Measurements from ENCODE around the gene MTNR1A.

DNA sequence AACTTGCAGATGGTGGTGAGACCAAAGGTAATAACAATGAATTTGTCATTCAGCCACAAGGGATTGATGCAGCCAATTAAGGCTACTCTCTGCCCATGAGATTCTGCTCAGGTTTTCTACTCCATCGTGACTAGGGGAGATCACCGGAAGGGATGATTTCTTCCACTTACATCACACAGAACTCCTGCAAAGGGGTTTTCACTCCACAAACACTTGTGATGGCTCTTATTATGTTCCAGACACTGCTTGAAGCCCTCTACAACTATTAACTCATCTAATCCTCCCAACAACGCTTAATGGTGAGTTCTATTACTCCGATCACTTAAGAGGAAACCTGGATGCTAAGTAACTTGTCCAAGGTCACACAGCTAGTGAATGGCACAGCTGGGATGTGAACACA is 55.9 kb downstream of the MTNR1A start:
- TF ChIP-seq, protein P1, sequence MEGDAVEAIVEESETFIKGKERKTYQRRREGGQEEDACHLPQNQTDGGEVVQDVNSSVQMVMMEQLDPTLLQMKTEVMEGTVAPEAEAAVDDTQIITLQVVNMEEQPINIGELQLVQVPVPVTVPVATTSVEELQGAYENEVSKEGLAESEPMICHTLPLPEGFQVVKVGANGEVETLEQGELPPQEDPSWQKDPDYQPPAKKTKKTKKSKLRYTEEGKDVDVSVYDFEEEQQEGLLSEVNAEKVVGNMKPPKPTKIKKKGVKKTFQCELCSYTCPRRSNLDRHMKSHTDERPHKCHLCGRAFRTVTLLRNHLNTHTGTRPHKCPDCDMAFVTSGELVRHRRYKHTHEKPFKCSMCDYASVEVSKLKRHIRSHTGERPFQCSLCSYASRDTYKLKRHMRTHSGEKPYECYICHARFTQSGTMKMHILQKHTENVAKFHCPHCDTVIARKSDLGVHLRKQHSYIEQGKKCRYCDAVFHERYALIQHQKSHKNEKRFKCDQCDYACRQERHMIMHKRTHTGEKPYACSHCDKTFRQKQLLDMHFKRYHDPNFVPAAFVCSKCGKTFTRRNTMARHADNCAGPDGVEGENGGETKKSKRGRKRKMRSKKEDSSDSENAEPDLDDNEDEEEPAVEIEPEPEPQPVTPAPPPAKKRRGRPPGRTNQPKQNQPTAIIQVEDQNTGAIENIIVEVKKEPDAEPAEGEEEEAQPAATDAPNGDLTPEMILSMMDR (IDR thresholded peaks at IDR 0.05; ENCODE audit: borderline replicate concordance, extremely low read depth, low read length, poor library complexity, severe bottlenecking): no peak
- TF ChIP-seq EZH2 (IDR thresholded peaks at IDR 0.05; ENCODE audit: borderline replicate concordance, low read depth, low read length, severe bottlenecking): no peak
